T-helper 1 cell treated with Interleukin-12 subunit alpha and Interleukin-12 subunit beta and Interleukin-4 antibody, amounts not matched to agents 30 ng/mL and 1 ng/mL, for 36 hours (primary cell): Measurements from ENCODE around the gene COQ8A. TPM values are rescaled to one million over a fixed set of nuclear protein-coding genes. Genes with fewer than 3 reads are reported as not detected.
"Not testable (repeated sequence)": the region's sequence is repeated elsewhere in the genome, so short reads cannot be mapped to it uniquely, and the experiment has no call there.

Source experiments
- intact Hi-C: fragments of 100-400 bp; cut with micrococcal nuclease; formaldehyde crosslinking; loops from one replicate; pipeline ENCODE4 v1.15.1; 2024
- total RNA-seq: library from RNA; stranded (reverse); gene quantifications from 2 replicates; pipeline ENCODE4 v1.2.3, GENCODE V29; 2022

Gene COQ8A
- total RNA-seq, 1 donor from 2014 or later: 32.7 TPM

DNA sequence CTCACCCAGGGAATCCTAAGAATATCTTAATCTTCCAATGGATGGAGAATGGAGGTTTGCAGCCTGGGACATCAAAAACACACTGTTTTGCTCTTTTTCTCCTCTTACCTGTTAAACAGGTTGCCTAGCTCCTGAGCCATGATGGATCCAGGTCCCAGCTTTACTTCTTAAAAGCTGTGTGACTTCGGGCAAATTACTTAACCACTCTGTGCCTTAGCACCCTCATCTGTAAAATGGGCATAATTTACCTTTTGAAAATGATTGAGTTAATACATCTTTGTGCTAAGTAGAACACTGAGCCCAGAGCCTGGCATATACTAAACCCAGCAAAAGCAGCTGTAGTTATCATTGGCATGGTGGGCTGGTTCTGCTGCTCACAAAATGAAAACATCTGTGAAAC, 10.2 kb downstream of the COQ8A start:
- intact Hi-C loops: no loop called here

DNA sequence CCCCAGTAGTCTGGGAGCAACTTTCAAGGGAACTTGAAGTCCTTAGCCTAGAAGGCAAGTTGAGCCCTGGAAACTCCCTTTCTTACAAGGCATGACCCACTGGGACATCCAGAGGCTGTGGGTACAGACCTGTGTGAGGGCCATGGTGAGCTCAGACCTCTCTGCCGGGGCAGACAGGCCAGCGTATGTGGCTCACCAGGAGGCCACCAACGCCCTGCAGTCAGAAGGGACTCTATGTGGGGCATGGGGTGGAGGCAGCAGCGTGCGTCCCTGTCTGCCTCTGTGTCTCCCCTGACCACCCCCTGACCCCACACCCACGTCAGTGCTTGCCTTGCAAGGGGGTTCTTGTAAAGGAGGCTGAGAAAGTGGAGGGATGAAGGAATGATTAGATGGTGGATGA, 10.8 kb downstream of the COQ8A start:
- intact Hi-C loops: no loop called here

DNA sequence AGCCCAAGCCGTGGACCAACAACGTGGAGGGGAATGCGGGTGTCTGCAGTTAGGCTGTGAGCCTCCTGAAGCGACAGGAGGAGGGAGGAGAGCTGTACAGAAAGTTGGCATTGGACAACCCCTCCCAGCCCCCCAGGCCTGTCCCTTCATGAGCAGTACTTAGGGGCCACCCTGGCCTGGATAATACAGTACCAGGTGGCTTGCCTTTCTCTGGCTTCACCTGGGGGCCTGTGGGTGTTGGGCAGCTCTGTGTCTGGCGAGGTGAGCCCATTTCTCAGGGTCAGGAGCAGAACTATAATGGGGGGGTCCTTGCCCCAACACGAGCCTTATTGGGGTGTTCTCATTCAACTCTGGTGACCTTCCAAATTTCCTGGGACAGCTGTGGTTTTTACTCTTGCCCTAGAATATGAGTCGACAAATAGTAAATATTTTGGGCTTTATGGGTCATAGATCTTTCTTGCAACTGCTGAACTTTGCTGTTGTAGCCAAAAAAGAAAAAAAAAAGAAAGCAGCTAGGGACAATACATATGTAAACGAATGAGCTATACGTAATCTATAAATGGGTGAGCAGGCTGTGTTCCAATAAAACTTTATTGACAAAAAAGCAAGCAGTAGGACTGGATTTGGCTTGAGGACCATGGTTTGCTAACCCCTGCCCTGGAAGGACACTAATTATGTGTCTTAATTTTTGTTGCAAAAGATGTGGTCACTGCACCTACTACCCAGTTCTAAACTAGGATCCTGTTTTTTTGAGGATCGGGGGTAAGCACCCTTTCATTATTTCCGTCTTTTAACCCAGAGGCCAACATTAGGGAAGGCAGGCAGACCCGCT, 11.4 kb downstream of the COQ8A start:
- intact Hi-C loops: no loop called here

DNA sequence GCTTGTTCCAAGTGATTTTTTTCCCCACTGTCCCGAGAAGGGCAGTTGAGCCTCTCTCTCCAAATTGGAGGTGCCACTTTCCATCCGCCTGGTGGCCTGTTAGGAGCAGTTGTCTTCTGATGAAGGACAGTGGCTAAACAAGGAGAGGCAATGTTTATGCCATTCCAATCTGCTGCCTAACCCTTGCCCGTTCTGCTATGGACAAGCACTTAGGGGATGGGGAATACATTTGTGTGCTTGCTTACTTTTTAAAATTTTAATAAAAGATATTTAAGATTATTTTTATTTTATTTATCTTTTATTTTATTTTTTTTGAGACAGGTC, 12.0 kb downstream of the COQ8A start:
- intact Hi-C loops: no loop called here

DNA sequence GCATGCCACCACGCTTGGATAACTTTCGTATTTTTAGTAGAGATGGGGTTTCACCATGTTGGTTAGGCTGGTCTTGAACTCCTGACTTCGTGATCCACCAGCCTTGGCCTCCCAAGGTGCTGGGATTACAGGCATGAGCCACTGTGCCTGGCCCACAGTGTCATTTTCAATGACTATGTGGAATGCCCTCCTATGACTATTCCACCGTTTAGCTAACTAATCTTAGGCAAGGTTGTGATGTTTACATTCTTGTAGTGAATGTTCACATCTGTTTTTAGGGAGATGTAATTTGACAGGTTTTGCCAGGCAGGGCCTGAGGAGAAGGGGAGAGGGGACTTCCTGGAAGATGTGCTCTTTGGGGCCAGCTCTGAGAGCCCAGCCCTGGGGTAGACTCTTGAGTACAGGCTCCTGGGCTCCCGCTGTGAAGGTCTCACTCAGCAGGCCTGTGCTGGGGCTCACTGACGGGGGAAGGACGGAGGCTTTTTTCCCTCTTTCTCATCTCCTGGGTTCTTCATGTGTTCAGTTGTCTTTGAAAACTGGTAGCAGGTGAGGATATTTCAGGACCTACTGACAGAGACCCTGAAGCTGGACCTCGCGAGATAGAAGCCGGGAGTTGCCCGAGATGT, 13.2 kb downstream of the COQ8A start:
- intact Hi-C loops: no loop called here

DNA sequence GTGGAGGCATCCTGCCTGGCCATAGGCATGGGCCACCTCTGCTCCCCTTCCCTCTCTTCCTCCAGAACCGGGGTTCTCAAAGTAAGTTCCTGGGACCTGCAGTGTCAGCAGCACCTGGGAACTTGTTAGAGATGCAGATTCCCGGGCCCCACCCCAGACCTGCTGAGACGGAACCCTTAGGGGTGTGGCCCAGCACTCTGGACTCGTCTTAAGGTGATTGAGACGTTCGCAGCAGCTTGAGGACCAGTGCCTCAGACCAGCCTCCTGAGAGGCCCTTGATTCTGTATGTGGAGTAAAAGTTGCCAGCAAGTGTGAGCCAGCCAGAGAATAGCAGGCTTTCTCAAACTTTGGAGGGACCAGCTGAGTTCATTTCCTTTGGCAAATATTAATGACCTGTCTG, 14.2 kb downstream of the COQ8A start:
- intact Hi-C loops: no loop called here

DNA sequence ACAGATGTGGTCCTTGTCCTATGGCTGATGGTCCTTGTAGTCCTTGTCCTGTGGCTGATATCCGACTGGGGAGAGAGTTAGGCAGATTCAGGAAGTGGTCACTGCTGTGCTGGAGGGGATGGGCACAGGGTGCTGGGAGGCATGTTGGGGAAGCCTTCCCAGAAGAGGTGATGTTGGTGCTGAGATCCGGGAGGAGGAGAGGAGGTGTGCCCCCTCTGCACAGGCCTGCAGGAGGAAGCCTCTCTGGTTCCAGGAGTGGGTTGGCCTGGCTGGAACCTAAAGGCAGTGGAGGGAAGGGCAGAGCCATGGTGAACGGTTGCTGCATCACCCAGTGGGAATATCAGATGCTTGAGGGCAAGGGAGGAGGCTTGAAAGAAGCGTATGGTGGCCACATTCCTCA, 14.7 kb downstream of the COQ8A start:
- intact Hi-C loops: no loop called here

DNA sequence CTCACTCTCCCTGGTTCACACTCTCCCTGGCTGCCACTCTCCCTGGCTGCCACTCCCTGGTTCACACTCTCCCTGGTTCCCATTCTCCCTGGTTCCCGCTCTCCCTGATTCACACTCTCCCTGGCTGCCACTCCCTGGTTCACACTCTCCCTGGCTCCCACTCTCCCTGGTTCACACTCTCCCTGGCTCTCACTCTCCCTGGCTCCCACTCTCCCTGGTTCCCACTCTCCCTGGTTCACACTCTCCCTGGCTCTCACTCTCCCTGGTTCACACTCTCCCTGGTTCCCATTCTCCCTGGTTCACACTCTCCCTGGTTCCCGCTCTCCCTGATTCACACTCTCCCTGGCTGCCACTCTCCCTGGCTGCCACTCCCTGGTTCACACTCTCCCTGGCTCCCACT, 15.8 kb downstream of the COQ8A start:
- intact Hi-C loops: not testable (repeated sequence)

DNA sequence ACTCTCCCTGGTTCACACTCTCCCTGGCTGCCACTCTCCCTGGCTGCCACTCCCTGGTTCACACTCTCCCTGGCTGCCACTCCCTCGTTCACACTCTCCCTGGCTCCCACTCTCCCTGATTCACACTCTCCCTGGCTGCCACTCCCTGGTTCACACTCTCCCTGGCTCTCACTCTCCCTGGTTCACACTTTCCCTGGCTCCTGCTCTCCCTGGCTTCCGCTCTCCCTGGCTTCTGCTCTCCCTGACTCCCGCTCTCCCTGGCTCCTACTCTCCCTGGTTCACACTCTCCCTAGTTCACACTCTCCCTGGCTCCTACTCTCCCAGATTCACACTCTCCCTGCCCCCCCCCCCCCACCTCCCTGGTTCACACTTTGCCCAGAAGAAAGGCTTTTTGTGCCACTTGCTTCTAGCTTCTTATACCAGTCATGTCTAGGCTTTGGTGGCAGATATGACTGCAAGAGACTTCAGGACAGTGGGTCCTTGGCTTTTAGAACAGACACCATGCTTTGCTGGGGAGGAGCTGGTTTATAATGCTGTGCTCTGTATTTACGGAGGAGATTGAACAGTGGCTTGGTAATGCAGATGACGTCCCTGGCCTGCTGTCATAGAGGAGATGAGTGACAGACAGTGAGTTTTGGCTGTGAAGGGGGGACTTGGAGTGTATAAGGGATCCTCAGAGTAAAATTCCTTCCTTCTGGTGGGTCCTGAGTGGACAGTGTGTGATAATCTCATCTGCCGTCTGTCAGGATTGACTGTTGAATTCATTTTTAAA, 17.0 kb downstream of the COQ8A start:
- intact Hi-C loops: no loop called here

DNA sequence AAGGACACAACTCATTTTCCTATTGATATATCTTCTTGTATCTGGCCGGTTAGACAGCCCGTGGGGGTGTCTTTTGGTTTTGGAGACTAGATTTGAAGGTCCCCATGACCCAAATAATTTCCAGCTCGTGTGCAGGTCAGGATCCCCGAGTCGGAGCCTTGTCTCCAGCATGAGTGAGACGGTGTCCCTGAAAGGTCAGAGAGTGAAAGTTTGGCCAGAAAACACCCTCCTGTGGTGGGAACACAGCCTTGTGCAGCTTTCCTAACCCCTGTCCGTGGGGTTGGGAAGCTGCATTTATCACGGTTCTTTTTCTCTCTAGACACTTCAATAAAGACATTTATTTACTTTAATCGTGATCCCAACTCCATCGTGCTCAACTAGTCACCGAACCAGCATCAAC, 17.6 kb downstream of the COQ8A start:
- intact Hi-C loops: no loop called here

DNA sequence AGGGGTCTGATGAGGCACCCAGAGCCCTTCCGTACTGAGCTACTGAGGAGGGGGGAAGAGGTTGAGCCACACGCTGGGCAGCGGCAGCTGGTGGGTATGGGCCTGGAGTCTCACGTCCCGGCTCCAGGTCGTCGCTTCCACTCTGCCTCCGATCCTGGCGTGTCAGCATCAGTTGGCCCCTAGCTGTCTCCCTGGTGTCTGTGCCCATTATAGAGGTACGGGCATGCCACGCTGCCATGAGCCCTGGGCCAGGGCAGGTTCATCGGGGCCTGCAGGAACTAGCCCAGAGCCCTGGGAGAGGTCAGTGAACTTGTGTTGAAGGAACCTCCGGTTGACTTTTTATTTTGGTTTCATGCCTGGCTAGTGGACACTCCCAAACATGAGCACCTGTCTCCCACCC, 18.2 kb downstream of the COQ8A start:
- intact Hi-C loops: no loop called here

DNA sequence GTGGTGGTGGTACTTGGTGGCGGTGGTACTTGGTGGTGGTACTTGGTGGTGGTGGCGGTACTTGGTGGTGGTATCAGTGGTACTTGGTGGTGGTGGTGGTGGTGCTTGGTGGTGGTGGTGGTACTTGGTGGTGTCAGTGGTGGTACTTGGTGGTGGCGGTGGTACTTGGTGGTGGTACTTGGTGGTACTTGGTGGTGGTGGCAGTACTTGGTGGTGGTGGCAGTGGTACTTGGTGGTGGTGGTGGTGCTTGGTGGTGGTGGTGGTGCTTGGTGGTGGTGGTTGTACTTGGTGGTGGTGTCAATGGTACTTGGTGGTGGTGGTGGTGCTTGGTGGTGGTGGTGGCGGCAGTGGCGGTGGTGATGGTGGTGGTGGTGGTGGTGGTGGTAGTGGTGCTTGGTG, 20.2 kb downstream of the COQ8A start:
- intact Hi-C loops: no loop called here

DNA sequence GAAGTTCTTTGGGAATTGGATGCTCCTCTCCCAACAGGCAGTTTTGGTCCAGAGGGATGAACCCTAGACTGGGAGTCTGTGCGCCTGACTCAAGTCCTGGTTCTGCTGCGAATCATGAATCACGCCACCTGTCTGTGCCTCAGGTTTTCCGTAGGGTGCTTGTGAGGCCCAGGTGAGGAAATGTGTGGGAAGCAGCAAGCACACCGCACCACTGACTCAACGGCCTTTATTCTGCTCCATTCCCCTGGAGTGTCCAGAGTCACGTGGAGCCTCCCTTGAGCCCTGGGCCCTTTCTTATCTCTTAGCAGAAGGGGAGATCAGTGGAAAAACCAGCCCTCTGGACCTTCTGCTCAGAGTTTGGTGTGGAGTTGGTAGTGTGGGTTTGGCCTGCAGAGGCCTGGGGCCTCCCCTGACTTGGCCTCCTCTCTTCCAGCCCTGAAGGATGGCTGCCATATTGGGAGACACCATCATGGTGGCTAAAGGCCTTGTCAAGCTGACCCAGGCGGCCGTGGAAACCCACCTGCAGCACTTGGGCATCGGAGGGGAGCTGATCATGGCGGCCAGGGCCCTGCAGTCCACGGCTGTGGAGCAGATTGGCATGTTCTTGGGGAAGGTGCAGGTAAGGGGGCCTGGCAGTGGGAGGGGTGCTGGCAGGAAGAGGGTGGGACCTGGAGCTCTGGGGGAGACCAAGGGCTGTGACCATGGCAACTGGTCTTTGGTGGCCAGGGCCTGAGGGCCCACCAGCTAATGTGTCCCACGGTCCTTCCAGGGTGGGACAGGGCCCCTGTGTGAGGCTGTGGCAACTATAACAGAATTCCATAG, 21.1 kb downstream of the COQ8A start:
- intact Hi-C loops: no loop called here

DNA sequence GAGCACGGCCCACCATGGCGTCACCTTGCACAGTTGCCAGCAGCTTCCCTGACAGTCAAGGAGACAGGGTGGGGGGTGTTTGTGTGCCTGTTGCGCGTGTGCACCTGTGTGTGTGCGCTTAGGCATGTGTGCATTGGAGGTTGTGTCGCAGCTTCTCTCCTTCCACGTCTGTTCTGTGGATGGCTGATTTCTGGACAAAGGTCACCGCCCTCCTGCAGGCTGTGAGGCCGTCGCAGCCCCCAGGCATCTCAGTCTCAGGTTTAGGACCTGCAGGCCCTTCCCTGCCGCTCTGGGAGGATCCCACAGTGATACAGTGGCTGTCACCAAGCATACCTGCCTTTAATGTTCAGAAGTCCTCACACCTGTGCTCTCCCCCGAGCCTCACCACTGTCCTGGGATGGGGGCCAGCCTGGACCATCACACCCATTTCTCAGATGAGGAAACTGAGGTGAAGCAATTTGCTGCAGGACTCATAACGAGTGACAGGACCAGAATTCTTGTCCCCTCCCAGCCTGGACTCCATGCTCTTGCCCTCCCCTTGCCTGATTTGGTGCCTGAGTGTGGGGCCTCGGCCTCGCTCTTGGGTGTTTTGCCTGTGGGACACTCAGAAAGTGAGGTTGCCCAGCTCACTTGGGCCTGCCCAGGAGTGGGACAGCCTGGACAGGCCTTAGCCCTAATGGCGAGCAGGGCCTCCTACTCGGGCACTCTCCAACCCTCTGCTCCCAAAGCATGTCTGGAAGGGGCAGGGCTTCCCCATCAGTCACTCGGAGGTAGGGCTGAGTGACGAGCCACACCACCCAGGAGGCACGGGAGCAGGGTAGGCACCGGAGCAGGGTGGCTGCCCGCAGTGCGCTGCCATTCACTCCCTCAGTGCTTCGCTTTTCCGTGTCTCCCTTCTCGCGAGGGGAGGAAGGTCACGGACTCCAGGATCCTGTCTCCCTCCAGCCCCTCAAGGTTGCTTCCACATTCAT, 22.6 kb downstream of the COQ8A start:
- intact Hi-C loops: no loop called here

DNA sequence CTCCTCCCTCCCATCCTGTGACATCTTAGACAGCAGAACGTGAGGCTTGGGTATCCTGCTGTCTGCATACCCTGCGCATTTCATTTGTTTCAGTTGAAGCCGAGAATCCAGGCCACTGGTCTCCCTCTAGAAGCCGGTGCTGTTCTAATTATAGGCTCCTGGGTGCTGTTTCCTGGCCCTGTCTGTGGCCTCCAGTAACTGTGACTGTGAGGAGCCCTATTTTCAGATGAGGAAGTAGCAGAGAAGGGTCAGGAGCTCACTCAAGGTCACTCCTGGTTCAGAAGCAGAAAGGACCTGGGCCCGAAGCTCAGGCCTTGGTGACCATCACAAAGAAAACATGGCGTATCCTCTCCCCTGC, 24.0 kb downstream of the COQ8A start:
- intact Hi-C loops: no loop called here

DNA sequence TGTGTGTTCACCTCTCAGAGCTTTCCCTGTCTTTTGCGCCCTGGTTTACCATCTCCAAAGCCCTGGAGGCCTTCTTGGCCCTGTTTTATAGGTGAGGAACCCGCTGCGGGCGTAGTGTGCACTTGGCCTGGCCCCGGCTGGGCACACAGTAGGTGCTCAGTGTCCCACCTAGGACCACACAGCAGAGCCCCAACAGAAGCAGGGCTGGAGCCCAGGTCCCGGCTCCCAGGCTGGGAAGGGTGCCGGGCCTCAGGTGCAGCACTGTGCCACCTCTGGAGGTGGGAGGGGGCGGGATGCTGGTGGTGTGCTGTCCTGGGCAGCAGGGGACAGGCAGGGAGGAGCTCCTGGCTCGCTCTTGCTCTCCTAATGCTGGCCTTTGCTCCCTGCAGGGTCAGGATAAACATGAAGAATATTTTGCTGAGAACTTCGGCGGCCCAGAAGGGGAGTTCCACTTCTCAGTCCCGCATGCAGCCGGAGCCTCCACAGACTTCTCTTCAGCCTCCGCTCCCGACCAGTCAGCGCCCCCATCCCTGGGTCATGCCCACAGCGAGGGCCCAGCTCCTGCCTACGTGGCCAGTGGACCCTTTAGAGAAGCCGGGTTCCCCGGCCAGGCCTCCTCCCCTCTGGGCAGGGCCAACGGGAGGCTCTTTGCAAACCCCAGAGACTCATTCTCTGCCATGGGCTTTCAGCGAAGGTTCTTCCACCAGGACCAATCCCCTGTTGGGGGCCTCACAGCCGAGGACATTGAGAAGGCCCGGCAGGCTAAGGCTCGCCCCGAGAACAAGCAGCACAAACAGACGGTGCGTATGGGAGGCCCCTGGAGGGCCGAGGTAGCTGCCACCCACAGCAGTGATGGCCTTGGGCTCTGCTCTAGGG, 24.8 kb downstream of the COQ8A start:
- intact Hi-C loops: no loop called here

DNA sequence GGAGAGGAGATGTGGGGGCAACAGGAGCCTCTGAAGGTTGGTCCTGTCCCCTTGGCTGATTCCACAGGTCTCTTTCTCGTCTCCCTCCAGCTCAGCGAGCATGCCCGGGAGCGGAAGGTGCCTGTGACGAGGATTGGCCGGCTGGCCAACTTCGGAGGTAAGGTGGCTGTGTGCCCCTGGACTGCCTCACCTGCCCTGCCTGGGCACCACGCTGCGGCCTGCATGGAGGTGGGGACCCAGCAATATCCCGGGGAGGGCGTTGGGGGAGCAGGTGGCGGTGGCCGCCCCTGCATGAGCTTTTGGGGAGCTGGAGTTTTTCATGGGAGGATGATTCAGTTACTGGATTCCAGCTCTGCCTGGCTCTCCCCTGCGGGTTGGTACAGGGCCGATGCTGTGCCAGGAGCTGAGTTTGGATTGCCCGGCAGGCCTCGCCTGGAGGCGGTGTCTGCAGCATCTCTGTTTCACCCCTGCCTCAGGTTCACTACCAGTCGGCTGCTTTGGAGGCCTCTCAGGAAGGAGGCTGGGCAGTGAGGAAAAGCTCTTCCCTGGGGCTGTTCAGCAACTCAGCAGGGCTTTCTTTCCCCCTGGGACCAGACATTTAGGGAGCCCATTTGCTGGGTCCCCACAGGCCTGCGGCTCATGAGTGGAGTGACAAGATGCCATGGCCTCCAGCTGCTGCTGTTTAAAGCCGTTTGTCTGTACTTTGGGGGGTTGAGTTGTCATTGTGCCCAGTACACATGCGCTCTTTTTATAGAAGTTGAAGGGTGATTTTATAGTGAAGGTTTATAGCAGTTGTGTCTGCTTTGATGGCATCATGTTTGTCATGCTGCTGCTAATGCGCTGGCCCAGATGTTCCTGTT, 25.7 kb downstream of the COQ8A start:
- intact Hi-C loops: no loop called here

DNA sequence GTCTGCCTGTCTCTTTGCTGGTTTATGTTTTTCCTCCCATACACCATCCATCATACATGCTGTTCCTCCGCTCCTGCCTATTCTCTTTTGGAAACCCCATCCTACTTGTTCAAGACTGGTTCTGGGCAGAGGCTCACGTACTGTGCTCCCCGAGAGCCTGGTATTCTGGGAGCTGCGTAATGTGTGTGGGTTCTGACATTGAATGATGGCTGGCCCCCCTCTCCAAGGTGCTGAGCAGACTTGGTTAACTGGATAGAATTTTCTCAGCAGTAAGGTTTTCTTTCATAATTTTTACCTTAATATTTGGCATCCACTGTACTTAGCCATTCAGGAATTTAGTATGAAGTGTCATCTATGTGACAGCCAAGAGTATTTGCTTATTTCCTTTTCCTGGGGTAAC, 26.6 kb downstream of the COQ8A start:
- intact Hi-C loops: no loop called here

DNA sequence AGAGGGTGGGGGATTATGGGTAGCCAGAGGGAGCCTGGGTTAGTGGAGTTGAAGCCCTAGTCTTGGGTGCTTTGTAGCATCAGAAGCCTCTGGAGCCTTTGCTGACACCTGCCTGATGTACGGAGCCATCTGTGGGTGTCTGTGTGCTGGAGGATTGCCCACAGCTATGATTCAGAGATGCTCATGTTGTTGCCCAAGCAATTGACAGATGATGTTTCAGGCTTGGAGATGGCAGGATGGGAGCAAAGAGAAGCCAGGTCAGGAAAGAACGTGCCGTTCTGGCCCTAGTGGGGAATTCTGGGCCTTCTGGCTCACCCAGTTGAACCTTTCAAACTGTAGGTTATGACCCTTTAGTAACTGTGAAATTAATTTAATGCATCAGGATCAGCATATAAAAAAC, 27.6 kb downstream of the COQ8A start:
- intact Hi-C loops: no loop called here
